CD14-positive monocyte (primary cell): ENCODE measurements around the gene PCDHA2. TPM values are rescaled to one million over a fixed set of nuclear protein-coding genes. Genes with fewer than 3 reads are reported as not detected.

Source experiments
- DNase-seq, 3 donors: peaks; one replicate each; pipeline ENCODE4 v3.0.0-alpha.2; 2011 to 2022
- H2AFZ ChIP-seq: 2 replicates; pipeline ENCODE4 v1.6.0; 2012; ENCODE audit warnings: mild to moderate bottlenecking, low read depth, low read length, inconsistent platforms; ENCODE audit not compliant: insufficient read depth, poor library complexity, severe bottlenecking
- H3K27ac ChIP-seq, 2 donors: 1 replicate in 1 of 2; 2 replicates in 1 of 2; pipeline ENCODE4 v1.5.1; 2012 to 2013; ENCODE audit warnings: low read length in 2 of 2, control low read depth in 1 of 2, inconsistent platforms in 1 of 2, low read depth in 1 of 2, mild to moderate bottlenecking in 1 of 2
- H3K27me3 ChIP-seq, 2 donors: one replicate each; pipeline versions ENCODE4 v1.6.0 to v1.6.1; 2011 to 2013; ENCODE audit warnings: low read length in 2 of 2; ENCODE audit not compliant: control insufficient read depth in 2 of 2, insufficient read depth in 2 of 2
- H3K36me3 ChIP-seq, 2 donors: replicated peaks in 1 of 2; 1 replicate in 1 of 2; 2 replicates in 1 of 2; pipeline versions ENCODE4 v1.5.1 to v1.6.1; 2012 to 2013; ENCODE audit warnings: low read length in 2 of 2, control low read depth in 1 of 2, inconsistent platforms in 1 of 2, mild to moderate bottlenecking in 1 of 2; ENCODE audit not compliant: insufficient read depth in 2 of 2, control insufficient read depth in 1 of 2
- H3K4me1 ChIP-seq, 2 donors: 1 replicate in 1 of 2; 2 replicates in 1 of 2; pipeline versions ENCODE4 v1.5.1 to v1.6.1; 2012 to 2013; ENCODE audit warnings: low read length in 2 of 2, control low read depth in 1 of 2, inconsistent platforms in 1 of 2, mild to moderate bottlenecking in 1 of 2, moderate library complexity in 1 of 2; ENCODE audit not compliant: insufficient read depth in 2 of 2, control insufficient read depth in 1 of 2
- H3K4me2 ChIP-seq: replicated peaks from 2 replicates; pipeline ENCODE3; 2012; ENCODE audit warnings: low read length, moderate library complexity, mild to moderate bottlenecking; ENCODE audit not compliant: poor library complexity, severe bottlenecking; ENCODE audit errors: extremely low read depth
- H3K4me3 ChIP-seq, 3 experiments: fragments of 200-600 bp in 1 of 3; sonication (generic) in 1 of 3; replicated peaks in 1 of 3; 1 replicate in 2 of 3; 2 replicates in 1 of 3; pipeline ENCODE4 v1.5.1; 2011 to 2013; ENCODE audit warnings: low read length in 3 of 3, mild to moderate bottlenecking in 3 of 3, control low read depth in 2 of 3, low read depth in 2 of 3, inconsistent platforms in 1 of 3, moderate library complexity in 1 of 3
- H3K79me2 ChIP-seq: 2 replicates; pipeline ENCODE4 v1.6.0; 2012; ENCODE audit warnings: mild to moderate bottlenecking, control low read depth, inconsistent platforms, low read length, moderate library complexity; ENCODE audit not compliant: insufficient read depth
- H3K9ac ChIP-seq: 2 replicates; pipeline ENCODE4 v1.6.0; 2017; ENCODE audit warnings: low read length, mild to moderate bottlenecking; ENCODE audit not compliant: insufficient read depth, poor library complexity, severe bottlenecking
- H3K9me3 ChIP-seq, 2 donors: replicated peaks in 1 of 2; 1 replicate in 1 of 2; 2 replicates in 1 of 2; pipeline versions ENCODE4 v1.5.1 to v1.6.1; 2012 to 2013; ENCODE audit warnings: low read length in 2 of 2, control low read depth in 1 of 2; ENCODE audit not compliant: control insufficient read depth in 1 of 2, insufficient read depth in 1 of 2
- H4K20me1 ChIP-seq: 2 replicates; pipeline ENCODE4 v1.6.0; 2012; ENCODE audit warnings: mild to moderate bottlenecking, low read length, control low read depth, moderate library complexity; ENCODE audit not compliant: insufficient read depth
- H3K27ac Mint-ChIP-seq, 7 donors: one replicate each; pipeline ENCODE4 v1.8.0; 2020; ENCODE audit warnings: mild to moderate bottlenecking in 7 of 7, mixed read lengths in 7 of 7, moderate library complexity in 6 of 7, inconsistent platforms in 2 of 7
- H3K27me3 Mint-ChIP-seq, 3 donors: one replicate each; pipeline ENCODE4 v1.8.0; 2021 to 2022; ENCODE audit warnings: low read depth in 3 of 3, mild to moderate bottlenecking in 3 of 3, mixed read lengths in 3 of 3, moderate library complexity in 3 of 3, inconsistent platforms in 1 of 3
- H3K36me3 Mint-ChIP-seq, 2 donors: one replicate each; pipeline ENCODE4 v1.8.0; 2020; ENCODE audit warnings: mixed read lengths in 2 of 2, inconsistent platforms in 1 of 2, mild to moderate bottlenecking in 1 of 2
- H3K4me1 Mint-ChIP-seq: one replicate; pipeline ENCODE4 v1.8.0; 2020; ENCODE audit warnings: mild to moderate bottlenecking, mixed read lengths
- H3K4me3 Mint-ChIP-seq, 2 donors: one replicate each; pipeline ENCODE4 v1.8.0; 2020; ENCODE audit warnings: mild to moderate bottlenecking in 2 of 2, mixed read lengths in 2 of 2, moderate library complexity in 1 of 2
- H3K9me3 Mint-ChIP-seq, 7 donors: one replicate each; pipeline ENCODE4 v1.8.0; 2020 to 2022; ENCODE audit warnings: mixed read lengths in 7 of 7, mild to moderate bottlenecking in 6 of 7, moderate library complexity in 6 of 7, inconsistent platforms in 2 of 7
- CTCF ChIP-seq: fragments of 200-600 bp; IDR thresholded peaks from one replicate; pipeline ENCODE4 v1.8.0; 2022; ENCODE audit warnings: antibody characterized with exemption, mild to moderate bottlenecking
- WGBS: methylation state at CpG from one replicate; pipeline ENCODE4 v1.1.5; 2013; ENCODE audit warnings: missing lambda C conversion rate; ENCODE audit not compliant: insufficient coverage; 5-methylcytosine and 5-hydroxymethylcytosine counted together
- intact Hi-C, 2 donors: fragments of 100-400 bp; cut with micrococcal nuclease; formaldehyde crosslinking; loops; one replicate each; pipeline versions ENCODE4 v1.15.0 to v1.15.1; 2023
- polyA plus RNA-seq, 3 donors: library from polyadenylated mRNA; depleted of rRNA in 1 of 3; unstranded in 2 of 3; stranded (reverse) in 1 of 3; fragments of 300-500 nt in 2 of 3; fragments of >200 nt in 1 of 3; fragmentation: Illumina TruSeq in 2 of 3; gene quantifications; 1 replicate in 2 of 3; 2 replicates in 1 of 3; pipeline ENCODE4 v1.2.3, GENCODE V29; 2012 to 2021

The PCDHA2 gene
- polyA plus RNA-seq, 3 donors = not detected

- Mint-ChIP-seq H3K27ac (no peak overlapping the region), H3K4me3 (peak overlapping the region in 1 of 2 donors; percentile 46), H3K27me3 (peaks cover 8 to 24% (median 18%) of the 10 kb centered on the region in 3 donors), H3K9me3 (peaks cover 24 to 48% (median 36%) of the 10 kb centered on the region in 7 donors), H3K36me3 (peaks cover 0 to 7% of the 10 kb centered on the region in 2 donors), H3K4me1 (no peaks in the 10 kb centered on the region)
- no peak overlapping the region for H3K27ac ChIP-seq
- H3K4me1 ChIP-seq = no peaks in the 10 kb centered on the region
- no peak for TF ChIP-seq CTCF
- no peaks in the 10 kb centered on the region for H3K79me2 ChIP-seq
- H3K4me2 ChIP-seq = no peak overlapping the region
- intact Hi-C loops = no loop called here
- DNase-seq = no peak
- WGBS = 43% methylated on average over 103 of the region's 103 CpGs
- no peaks in the 10 kb centered on the region for H4K20me1 ChIP-seq
- H3K27me3 ChIP-seq = peaks cover 0 to 13% of the 10 kb centered on the region in 2 donors
- no peak overlapping the region for H2AFZ ChIP-seq
- H3K9ac ChIP-seq = no peak overlapping the region
- peaks cover 26 to 53% of the 10 kb centered on the region in 2 donors for H3K9me3 ChIP-seq
- no peaks in the 10 kb centered on the region for H3K36me3 ChIP-seq
- no peak overlapping the region for H3K4me3 ChIP-seq
Measured at GRCh38 chr5:140835622-140836510, 41.2 kb downstream of the PCDHA2 start.

GRCh38 chr5:140840978-140841962, 46.6 kb downstream of the PCDHA2 start, which contains the start of gene PCDHA8:
Gene PCDHA8 (plus strand): TSS chr5:140841187. CDS start chr5:140841322, 135 bp downstream.
- no peak within 1 kb of the TSS for H3K27ac Mint-ChIP-seq
- Histone ChIP-seq H4K20me1 (no peaks in the 10 kb centered on the region), H3K79me2 (no peaks in the 10 kb centered on the region), H3K36me3 (no peaks in the 10 kb centered on the region), H3K9ac (no peak within 1 kb of the TSS), H3K4me1 (no peaks in the 10 kb centered on the region), H3K9me3 (peaks cover 34 to 41% of the 10 kb centered on the region in 2 donors), H3K27ac (no peak within 1 kb of the TSS), H2AFZ (no peak within 1 kb of the TSS), H3K4me3 (no peak within 1 kb of the TSS), H3K27me3 (peaks cover 0 to 2% of the 10 kb centered on the region in 2 donors), H3K4me2 (no peak within 1 kb of the TSS)
- peaks cover 26 to 48% (median 34%) of the 10 kb centered on the region in 7 donors for H3K9me3 Mint-ChIP-seq
- no peak for DNase-seq
- peaks cover 3 to 23% (median 12%) of the 10 kb centered on the region in 3 donors for H3K27me3 Mint-ChIP-seq
- TF ChIP-seq CTCF = no peak
- H3K4me1 Mint-ChIP-seq = no peaks in the 10 kb centered on the region
- intact Hi-C loops = no loop called here
- H3K4me3 Mint-ChIP-seq = no peak within 1 kb of the TSS
- WGBS = 30% methylated on average over 24 of the region's 47 CpGs
- no peaks in the 10 kb centered on the region for H3K36me3 Mint-ChIP-seq
